Hepatocyte (in vitro differentiated cells): ENCODE data around the gene MEIS2. TPM values are rescaled to one million over a fixed set of nuclear protein-coding genes. Genes with fewer than 3 reads are reported as not detected.

Experiments
- DNase-seq: peaks from one replicate; pipeline ENCODE4 v3.0.0-alpha.2; 2016; ENCODE audit warnings: low spot score
- H2AFZ ChIP-seq: fragments of 200-600 bp; sonication (generic); 2 replicates; pipeline ENCODE4 v1.6.0; 2016; ENCODE audit warnings: antibody characterized with exemption, mild to moderate bottlenecking
- H3K27ac ChIP-seq: fragments of 200-600 bp; sonication (generic); 2 replicates; pipeline ENCODE4 v1.5.1; 2016; ENCODE audit warnings: mild to moderate bottlenecking
- H3K27me3 ChIP-seq: fragments of 200-600 bp; sonication (generic); 2 replicates; pipeline ENCODE4 v1.6.1; 2016
- H3K36me3 ChIP-seq: fragments of 200-600 bp; sonication (generic); replicated peaks from 2 replicates; pipeline ENCODE4 v1.5.1; 2016; ENCODE audit warnings: low read depth; ENCODE audit not compliant: insufficient read depth
- H3K4me1 ChIP-seq: fragments of 200-600 bp; sonication (generic); 2 replicates; pipeline ENCODE4 v1.5.1; 2016; ENCODE audit warnings: mild to moderate bottlenecking, moderate library complexity; ENCODE audit not compliant: insufficient read depth
- H3K4me2 ChIP-seq: fragments of 200-600 bp; sonication (generic); 2 replicates; pipeline ENCODE4 v1.6.0; 2016
- H3K4me3 ChIP-seq: fragments of 200-600 bp; sonication (generic); 2 replicates; pipeline ENCODE4 v1.5.1; 2016; ENCODE audit warnings: mild to moderate bottlenecking
- H3K79me2 ChIP-seq: fragments of 200-600 bp; sonication (generic); 2 replicates; pipeline ENCODE4 v1.6.0; 2017; ENCODE audit warnings: mild to moderate bottlenecking
- H3K9me2 ChIP-seq: fragments of 200-600 bp; sonication (generic); replicated peaks from 2 replicates; pipeline ENCODE4 v1.6.0; 2017; ENCODE audit warnings: mild to moderate bottlenecking; ENCODE audit not compliant: insufficient read depth
- H3K9me3 ChIP-seq: fragments of 200-600 bp; sonication (generic); 2 replicates; pipeline ENCODE4 v1.5.1; 2016; ENCODE audit warnings: low read depth, mild to moderate bottlenecking
- H4K20me1 ChIP-seq: fragments of 200-600 bp; sonication (generic); 2 replicates; pipeline ENCODE4 v1.6.0; 2016; ENCODE audit warnings: mild to moderate bottlenecking; ENCODE audit not compliant: insufficient read depth, poor library complexity, severe bottlenecking
- CTCF ChIP-seq: fragments of 200-600 bp; sonication (generic); IDR thresholded peaks from 2 replicates; pipeline ENCODE4 v1.5.1; 2016; ENCODE audit warnings: antibody characterized with exemption, mild to moderate bottlenecking; ENCODE audit not compliant: poor library complexity
- EZH2 ChIP-seq: fragments of 200-600 bp; sonication (generic); IDR thresholded peaks from 2 replicates; pipeline ENCODE4 v1.6.1; 2016; ENCODE audit warnings: antibody characterized with exemption, mild to moderate bottlenecking, borderline replicate concordance
- EZH2phosphoT487 ChIP-seq: fragments of 200-600 bp; sonication (generic); IDR thresholded peaks from one replicate; pipeline ENCODE4 v1.6.1; 2018; ENCODE audit warnings: antibody characterized with exemption, mild to moderate bottlenecking, low read depth, moderate library complexity; ENCODE audit not compliant: unreplicated experiment, severe bottlenecking
- whole genome bisulfite sequencing: methylation state at CpG from one replicate; pipeline ENCODE4 v1.1.6; 2016; ENCODE audit warnings: low lambda C conversion rate; ENCODE audit errors: missing lambda C conversion rate; 5-methylcytosine and 5-hydroxymethylcytosine counted together
- polyA plus RNA-seq: library from polyadenylated mRNA; unstranded; fragments of >200 nt; fragmentation: Nextera tagmentation; extraction: Ambion mirVana; gene quantifications from 2 replicates; pipeline ENCODE4 v1.2.1, GENCODE V29; 2016
- total RNA-seq: library from RNA; depleted of rRNA; stranded (reverse); fragments of >200 nt; gene quantifications from 2 replicates; pipeline ENCODE4 v1.2.3, GENCODE V29; 2014

Gene MEIS2
- total and polyA plus RNA-seq, 2 experiments from 2014 or later = 20.6 to 33.5 TPM

DNA sequence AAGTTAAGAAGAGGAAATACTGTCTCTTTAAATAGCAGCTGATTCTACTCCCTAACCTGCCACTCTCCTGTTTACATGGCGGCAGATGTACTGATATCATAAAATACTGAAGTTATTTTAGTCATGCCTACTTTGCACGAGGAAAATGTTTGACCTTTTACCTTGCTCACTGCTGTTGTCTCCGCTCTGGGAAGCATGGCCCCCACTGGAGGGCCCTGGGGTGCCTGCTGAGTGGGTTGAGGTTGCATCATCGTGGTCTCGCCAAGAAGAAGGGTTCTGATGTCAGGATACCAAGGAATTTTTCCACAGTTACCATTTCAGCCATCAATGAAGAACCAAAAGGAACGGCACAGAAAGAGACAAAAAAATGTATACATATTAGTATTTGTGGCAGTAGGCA, 16.7 kb downstream of the MEIS2 start:
- Histone ChIP-seq H3K4me3 (no peak overlapping the region), H3K4me1 (peaks cover 17% of the 10 kb centered on the region), H3K27ac (no peak overlapping the region), H3K4me2 (no peak overlapping the region), H3K36me3 (no peaks in the 10 kb centered on the region), H3K27me3 (no peaks in the 10 kb centered on the region), H3K79me2 (peaks cover 48% of the 10 kb centered on the region), H3K9me3 (no peaks in the 10 kb centered on the region), H4K20me1 (no peaks in the 10 kb centered on the region), H2AFZ (no peak overlapping the region), H3K9me2 (no peaks in the 10 kb centered on the region)
- no peak for TF ChIP-seq CTCF
- no peak for TF ChIP-seq EZH2phosphoT487
- TF ChIP-seq EZH2 = no peak
- WGBS = 77% methylated on average over 6 of the region's 6 CpGs
- no peak for DNase-seq

- Histone ChIP-seq H4K20me1 (no peaks in the 10 kb centered on the region), H3K27ac (peak overlapping the region; percentile 48), H3K4me3 (no peak overlapping the region), H3K4me2 (peak overlapping the region; percentile 51), H3K27me3 (no peaks in the 10 kb centered on the region), H2AFZ (no peak overlapping the region), H3K79me2 (peaks cover 39% of the 10 kb centered on the region), H3K9me2 (no peaks in the 10 kb centered on the region), H3K9me3 (no peaks in the 10 kb centered on the region), H3K36me3 (no peaks in the 10 kb centered on the region), H3K4me1 (peaks cover 17% of the 10 kb centered on the region)
- WGBS = 58% methylated on average over 5 of the region's 5 CpGs
- TF ChIP-seq EZH2 = no peak
- TF ChIP-seq CTCF = no peak
- no peak for TF ChIP-seq EZH2phosphoT487
- no peak for DNase-seq
These were observed 18.4 kb downstream of the MEIS2 start for GRCh38 chr15:37081983-37082382.

GRCh38 chr15:37080261-37080921, 20.0 kb downstream of the MEIS2 start:
- TF ChIP-seq CTCF = no peak
- Histone ChIP-seq H3K9me3 (no peaks in the 10 kb centered on the region), H3K27me3 (no peaks in the 10 kb centered on the region), H3K4me3 (no peak overlapping the region), H2AFZ (no peak overlapping the region), H3K27ac (no peak overlapping the region), H4K20me1 (no peaks in the 10 kb centered on the region), H3K36me3 (no peaks in the 10 kb centered on the region), H3K4me2 (peak overlapping the region; percentile 21), H3K9me2 (no peaks in the 10 kb centered on the region), H3K79me2 (peaks cover 36% of the 10 kb centered on the region), H3K4me1 (peaks cover 17% of the 10 kb centered on the region)
- WGBS = 76% methylated on average over 5 of the region's 5 CpGs
- no peak for DNase-seq
